ENCODE results near the gene CACNG3.
"Not testable (repeated sequence)": the region's sequence is repeated elsewhere in the genome, so short reads cannot be mapped to it uniquely, and the experiment has no call there.

The CACNG3 gene

DNA sequence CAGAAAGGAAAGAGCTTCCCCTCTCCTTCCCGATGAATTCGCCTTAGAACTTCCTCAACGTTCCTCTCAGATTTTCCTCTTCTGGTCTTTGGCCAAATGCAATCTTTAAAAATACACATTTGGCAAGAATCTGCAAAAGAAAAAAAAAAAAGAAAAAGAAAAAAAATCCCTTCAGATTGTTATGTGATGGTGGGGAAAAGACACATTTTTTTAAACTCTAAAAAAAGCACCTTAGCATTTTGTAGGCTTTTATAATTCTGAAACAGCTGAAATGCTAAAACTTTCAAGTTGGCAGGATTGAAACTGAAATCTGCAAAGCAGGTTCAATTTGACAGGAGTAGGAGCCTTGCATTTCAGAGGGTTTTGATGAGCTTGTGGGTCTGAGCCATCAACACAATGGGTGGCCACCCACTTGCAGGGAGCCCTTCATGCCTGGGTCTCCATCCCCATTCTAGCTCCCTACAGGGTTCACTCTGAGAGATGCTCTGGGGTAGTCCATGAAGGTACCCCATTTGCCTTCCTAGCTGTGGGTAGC lies 33.1 kb downstream of the CACNG3 start:
- no peaks in the 10 kb centered on the region for H3K9me3 ChIP-seq (ENCODE audit: severe bottlenecking)
- TF ChIP-seq CTCF (IDR thresholded peaks at IDR 0.05; ENCODE audit: low read depth, low read length) = no peak
- DNase-seq = no peak
- no peaks in the 10 kb centered on the region for H3K36me3 ChIP-seq
- no peak overlapping the region for H3K4me3 ChIP-seq (ENCODE audit: low read depth, low read length)
- H3K27me3 ChIP-seq (ENCODE audit: insufficient read depth, low read depth, severe bottlenecking) = no peaks in the 10 kb centered on the region
- H3K27ac ChIP-seq = no peak overlapping the region

- Histone ChIP-seq H3K4me3 (ENCODE audit: low read depth, low read length) (no peak overlapping the region), H3K27ac (no peak overlapping the region), H3K27me3 (ENCODE audit: insufficient read depth, low read depth, severe bottlenecking) (no peaks in the 10 kb centered on the region), H3K36me3 (no peaks in the 10 kb centered on the region), H3K9me3 (ENCODE audit: severe bottlenecking) (no peaks in the 10 kb centered on the region)
- no peak for DNase-seq
- TF ChIP-seq CTCF (IDR thresholded peaks at IDR 0.05; ENCODE audit: low read depth, low read length) = no peak
Measured at GRCh38 chr16:24291932-24292331, 35.8 kb downstream of the CACNG3 start.

- no peak overlapping the region for H3K27ac ChIP-seq
- no peak for TF ChIP-seq CTCF (IDR thresholded peaks at IDR 0.05; ENCODE audit: low read depth, low read length)
- H3K27me3 ChIP-seq (ENCODE audit: insufficient read depth, low read depth, severe bottlenecking) = no peaks in the 10 kb centered on the region
- H3K4me3 ChIP-seq (ENCODE audit: low read depth, low read length) = no peak overlapping the region
- no peaks in the 10 kb centered on the region for H3K9me3 ChIP-seq (ENCODE audit: severe bottlenecking)
- no peaks in the 10 kb centered on the region for H3K36me3 ChIP-seq
- no peak for DNase-seq
Measured at GRCh38 chr16:24294131-24294530, 38.0 kb downstream of the CACNG3 start.

GRCh38 chr16:24297375-24297774 lies 41.2 kb downstream of the CACNG3 start:
- Histone ChIP-seq H3K4me3 (ENCODE audit: low read depth, low read length) (no peak overlapping the region), H3K9me3 (ENCODE audit: severe bottlenecking) (no peaks in the 10 kb centered on the region), H3K36me3 (no peaks in the 10 kb centered on the region), H3K27me3 (ENCODE audit: insufficient read depth, low read depth, severe bottlenecking) (no peaks in the 10 kb centered on the region), H3K27ac (no peak overlapping the region)
- DNase-seq = no peak
- no peak for TF ChIP-seq CTCF (IDR thresholded peaks at IDR 0.05; ENCODE audit: low read depth, low read length)

DNA sequence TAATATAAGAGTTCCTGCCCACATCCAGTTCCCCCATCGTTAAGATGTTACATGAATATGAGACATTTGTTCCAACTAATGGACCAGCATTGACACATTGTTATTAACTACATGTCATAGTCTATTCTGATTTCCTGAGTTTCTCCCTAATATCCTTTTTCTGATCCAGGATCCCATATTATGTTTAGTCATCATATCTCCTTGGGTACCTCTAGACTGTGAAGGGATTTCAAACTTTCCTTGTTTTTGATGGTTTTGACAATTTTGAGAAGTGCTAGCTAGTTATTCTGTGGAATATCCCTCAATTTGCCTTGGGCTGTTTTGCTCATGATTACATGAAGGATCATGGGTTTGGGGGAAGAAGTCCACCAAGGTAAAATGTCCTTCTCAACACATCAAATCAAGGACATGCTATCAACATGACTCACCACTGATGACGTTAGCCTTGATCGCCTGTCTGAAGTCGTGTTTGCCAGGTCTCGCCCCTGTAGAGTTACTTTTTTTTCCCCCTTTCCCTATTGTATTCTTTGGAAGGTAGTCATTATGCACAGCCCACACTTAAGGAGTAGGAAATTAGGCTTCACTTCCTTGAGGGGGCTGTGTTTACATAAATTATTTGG lies 42.5 kb downstream of the CACNG3 start:
- no peak for DNase-seq
- Histone ChIP-seq H3K27me3 (ENCODE audit: insufficient read depth, low read depth, severe bottlenecking) (no peaks in the 10 kb centered on the region), H3K4me3 (ENCODE audit: low read depth, low read length) (no peak overlapping the region), H3K36me3 (no peaks in the 10 kb centered on the region), H3K27ac (no peak overlapping the region), H3K9me3 (ENCODE audit: severe bottlenecking) (no peaks in the 10 kb centered on the region)
- TF ChIP-seq CTCF (IDR thresholded peaks at IDR 0.05; ENCODE audit: low read depth, low read length) = no peak

GRCh38 chr16:24300750-24301149 lies 44.6 kb downstream of the CACNG3 start:
- not testable (repeated sequence) for H3K9me3 ChIP-seq (ENCODE audit: severe bottlenecking); H3K36me3 ChIP-seq; H3K27ac ChIP-seq; H3K4me3 ChIP-seq (ENCODE audit: low read depth, low read length); H3K27me3 ChIP-seq (ENCODE audit: insufficient read depth, low read depth, severe bottlenecking); DNase-seq

All from WERI-Rb-1 (cell line).